Esophagus squamous epithelium (tissue), 5 donors: Measurements from ENCODE around the gene DPP3. TPM values are rescaled to one million over a fixed set of nuclear protein-coding genes. Genes with fewer than 3 reads are reported as not detected.

Experiments used
- DNase-seq: peaks from one replicate; lab custom pipeline; 2025; lab: John Stamatoyannopoulos, UW
- H3K27ac ChIP-seq, 4 donors: fragments of 200-600 bp; sonication (generic); one replicate each; pipeline ENCODE4 v1.5.1; 2016 to 2019; ENCODE audit warnings: mild to moderate bottlenecking in 1 of 4
- H3K27me3 ChIP-seq, 4 donors: fragments of 200-600 bp; sonication (generic); 1 replicate in 3 of 4; 2 replicates in 1 of 4; pipeline versions ENCODE4 v1.5.1 to v1.6.0; 2017 to 2021; ENCODE audit warnings: antibody characterized with exemption in 1 of 4
- H3K36me3 ChIP-seq, 3 donors: fragments of 200-600 bp; sonication (generic); one replicate each; pipeline ENCODE4 v1.5.1; 2016 to 2019
- H3K4me1 ChIP-seq, 3 donors: fragments of 200-600 bp; sonication (generic); one replicate each; pipeline ENCODE4 v1.5.1; 2017 to 2019
- H3K4me3 ChIP-seq, 4 donors: fragments of 200-600 bp; sonication (generic); 1 replicate in 3 of 4; 2 replicates in 1 of 4; pipeline ENCODE4 v1.5.1; 2016 to 2019; ENCODE audit warnings: mild to moderate bottlenecking in 2 of 4, moderate library complexity in 1 of 4
- H3K9me3 ChIP-seq, 3 donors: fragments of 200-600 bp; sonication (generic); one replicate each; pipeline ENCODE4 v1.5.1; 2016 to 2019
- CTCF ChIP-seq, 6 experiments: fragments of 450-650 bp in 4 of 6; fragments of 200-600 bp in 2 of 6; sonication (generic) in 2 of 6; IDR thresholded peaks; one replicate each; pipeline ENCODE4 v1.5.1; 2016 to 2019; ENCODE audit warnings: antibody characterized with exemption in 6 of 6, mild to moderate bottlenecking in 4 of 6, moderate library complexity in 4 of 6
- POLR2A ChIP-seq, 4 donors: fragments of 450-650 bp; IDR thresholded peaks; one replicate each; pipeline ENCODE4 v1.6.1; 2017; ENCODE audit warnings: antibody characterized with exemption in 4 of 4, mild to moderate bottlenecking in 4 of 4, moderate library complexity in 3 of 4
- WGBS, 2 donors: methylation state at CpG; one replicate each; pipeline ENCODE4 v1.1.5; 2018; 5-methylcytosine and 5-hydroxymethylcytosine counted together
- intact Hi-C: fragments of 100-400 bp; cut with DNase I; formaldehyde crosslinking; loops from one replicate; pipeline ENCODE4 v1.15.0; 2022
- total RNA-seq, 4 donors: library from RNA; depleted of rRNA; stranded (reverse); fragments of >200 nt; gene quantifications; one replicate each; pipeline ENCODE4 v1.1.0, GENCODE V29; 2016
- donor health status: DM: yes; HTN: yes; CAD: no.

DPP3 gene
- total RNA-seq, 4 donors from 2014 or later, result 24.6 to 49.2 (median 43.5) TPM

DNA sequence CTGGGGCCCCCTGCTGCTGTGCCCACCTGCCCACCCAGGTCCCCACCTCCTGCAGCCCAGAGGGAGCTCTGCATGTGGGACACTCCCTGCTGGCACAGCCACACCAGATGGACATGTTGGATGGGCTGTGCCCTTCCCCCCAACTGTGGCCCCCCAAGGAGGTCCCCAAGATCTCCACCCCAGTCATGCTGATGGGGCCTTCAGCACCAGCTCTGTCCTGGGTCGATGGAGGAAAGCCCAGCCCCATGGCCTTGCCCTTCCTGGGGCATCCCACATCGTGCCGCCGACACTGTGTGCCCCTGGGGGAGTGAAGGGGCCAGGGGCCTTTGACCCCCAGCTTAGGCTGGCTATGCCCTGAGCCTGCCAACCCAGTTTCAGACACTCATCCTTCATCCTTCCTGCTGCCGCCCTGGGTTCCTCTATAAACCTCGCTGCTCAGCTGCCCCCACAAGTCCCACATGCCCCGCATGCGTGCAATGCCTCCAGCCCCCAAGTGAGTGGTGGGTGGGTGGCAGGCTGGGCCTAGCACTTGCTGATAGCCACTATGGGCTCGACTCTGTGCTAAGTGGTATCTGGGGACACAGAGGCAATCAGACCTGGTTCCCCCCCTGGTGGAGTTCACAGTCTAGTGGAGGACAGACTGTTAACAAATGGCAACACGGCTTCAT lies 3.9 kb upstream of the DPP3 start:
- Histone ChIP-seq H3K36me3 (peaks cover 0 to 60% (median 6%) of the 10 kb centered on the region in 3 donors), H3K27me3 (no peaks in the 10 kb centered on the region), H3K27ac (no peak overlapping the region), H3K4me1 (peaks cover 12 to 46% (median 16%) of the 10 kb centered on the region in 3 donors), H3K4me3 (no peak overlapping the region), H3K9me3 (no peaks in the 10 kb centered on the region)
- TF ChIP-seq POLR2A (IDR thresholded peaks at IDR 0.05) (no peak), CTCF (IDR thresholded peaks at IDR 0.05) (no peak)
- WGBS, 2 donors, result 50 to 100% methylated on average over 1 to 2 of the region's 10 CpGs
- no peak for DNase-seq
- intact Hi-C loops, result no loop called here

DNA sequence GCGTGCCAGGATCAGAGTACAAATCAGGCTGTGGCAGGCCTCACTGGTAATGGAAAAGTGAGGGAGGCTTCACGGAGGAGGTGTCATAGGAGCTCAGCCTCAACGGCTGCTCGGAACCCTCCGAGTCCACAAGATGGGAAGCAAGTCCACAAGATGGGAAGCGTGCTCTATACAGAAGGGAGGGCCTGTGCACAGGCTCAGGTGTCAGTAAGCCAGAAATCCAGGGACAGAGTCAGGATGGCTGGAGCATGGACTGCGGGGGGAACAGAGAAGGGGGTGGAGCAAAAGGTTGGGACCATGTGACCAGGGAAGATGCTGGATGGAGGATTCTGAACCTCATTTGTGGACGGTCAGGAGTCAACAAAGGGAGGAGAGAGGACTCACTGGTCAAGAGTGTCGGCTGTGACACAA lies 3.4 kb upstream of the DPP3 start:
- no peak overlapping the region for H3K27ac ChIP-seq
- H3K4me1 ChIP-seq, result peaks cover 12 to 48% (median 17%) of the 10 kb centered on the region in 3 donors
- peaks cover 0 to 54% (median 6%) of the 10 kb centered on the region in 3 donors for H3K36me3 ChIP-seq
- TF ChIP-seq CTCF (IDR thresholded peaks at IDR 0.05) (no peak), POLR2A (IDR thresholded peaks at IDR 0.05) (no peak)
- 74% methylated on average over 7 to 9 of the region's 9 CpGs for WGBS, 2 donors
- H3K4me3 ChIP-seq, result no peak overlapping the region
- DNase-seq, result no peak
- no peaks in the 10 kb centered on the region for H3K27me3 ChIP-seq
- no peaks in the 10 kb centered on the region for H3K9me3 ChIP-seq
- intact Hi-C loops, result no loop called here

GRCh38 chr11:66477263-66478201 lies 2.7 kb upstream of the DPP3 start:
- H3K27ac ChIP-seq, result no peak overlapping the region
- H3K4me3 ChIP-seq, result no peak overlapping the region
- peaks cover 12 to 48% (median 17%) of the 10 kb centered on the region in 3 donors for H3K4me1 ChIP-seq
- no peaks in the 10 kb centered on the region for H3K27me3 ChIP-seq
- no peaks in the 10 kb centered on the region for H3K9me3 ChIP-seq
- no peak for DNase-seq
- WGBS, 2 donors, result 89 to 93% methylated on average over 5 to 7 of the region's 11 CpGs
- intact Hi-C loops, result no loop called here
- TF ChIP-seq CTCF (IDR thresholded peaks at IDR 0.05) (no peak), POLR2A (IDR thresholded peaks at IDR 0.05) (no peak)
- H3K36me3 ChIP-seq, result peaks cover 0 to 54% (median 6%) of the 10 kb centered on the region in 3 donors

DNA sequence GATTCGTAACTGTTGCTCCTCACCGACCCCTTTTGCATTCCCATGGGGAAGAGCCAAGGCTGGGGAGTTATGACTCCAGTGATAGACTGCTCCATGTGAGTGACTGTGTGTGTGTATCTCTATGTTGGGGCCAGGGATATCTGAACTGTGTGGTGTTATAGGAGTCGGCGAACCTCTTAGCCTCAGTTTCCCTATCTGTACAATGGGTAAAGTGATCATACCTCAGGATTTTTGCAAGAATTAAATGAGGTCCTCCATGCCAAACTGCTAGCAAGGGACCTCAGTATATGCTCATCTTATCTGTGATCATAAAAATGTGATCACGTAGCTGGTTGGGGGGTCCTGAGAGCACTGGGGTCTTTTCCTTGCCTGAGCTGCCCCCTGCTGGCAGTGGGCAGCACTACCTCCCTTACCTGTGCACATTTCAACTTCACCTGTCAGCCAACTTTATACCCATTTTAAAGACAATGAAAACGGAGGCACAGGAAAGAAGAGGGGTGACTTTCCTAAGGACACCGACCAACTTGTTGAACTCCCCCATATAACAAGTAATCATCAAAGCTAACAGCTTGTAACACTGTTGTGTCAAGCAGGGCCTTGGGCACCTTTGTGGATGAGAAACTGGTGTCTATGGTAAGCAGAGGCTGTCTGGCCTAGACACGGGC lies 1.4 kb upstream of the DPP3 start:
- Histone ChIP-seq H3K27ac (peak overlapping the region; percentile 91 to 98 (median 92)), H3K9me3 (no peaks in the 10 kb centered on the region), H3K4me1 (peaks cover 12 to 42% (median 17%) of the 10 kb centered on the region in 3 donors), H3K4me3 (peak overlapping the region; percentile 69 to 89 (median 76)), H3K27me3 (no peaks in the 10 kb centered on the region), H3K36me3 (peaks cover 0 to 54% (median 0%) of the 10 kb centered on the region in 3 donors)
- TF ChIP-seq POLR2A (IDR thresholded peaks at IDR 0.05) (no peak), CTCF (IDR thresholded peaks at IDR 0.05) (peak; percentile 66 to 87 (median 78))
- intact Hi-C loops, result no loop called here
- DNase-seq, result no peak
- WGBS, 2 donors, result 28 to 68% methylated on average over 6 of the region's 8 CpGs
